ENCODE results near the gene IPMK. TPM values are rescaled to one million over a fixed set of nuclear protein-coding genes. Genes with fewer than 3 reads are reported as not detected.

IPMK gene
- total and polyA plus RNA-seq, 9 of the 15 experiments (the other 6 are each of a cell fraction or from before 2014, with no cell fraction given): 0.98 to 4.4 (median 2.7) TPM

GRCh38 chr10:58268946-58269781 is 1.5 kb upstream of the IPMK start, which contains the start of gene CISD1 (continued):
- TF ChIP-seq RBM15 (IDR thresholded peaks at IDR 0.05; ENCODE audit: insufficient read depth, low read length): no peak
- TF ChIP-seq ZBTB2 (IDR thresholded peaks at IDR 0.05): peak; percentile 98
- TF ChIP-seq MLLT1 (IDR thresholded peaks at IDR 0.05): no peak
- no peak for TF ChIP-seq PCBP1 (IDR thresholded peaks at IDR 0.05; ENCODE audit: low read depth, low read length, poor library complexity, severe bottlenecking)
- TF ChIP-seq RB1 (IDR thresholded peaks at IDR 0.05; ENCODE audit: low read depth): peak; percentile 22; the same call in 1 of the 2 replicates
- TF ChIP-seq CREB1 (IDR thresholded peaks at IDR 0.05): peak; percentile 48; the same call in 1 of the 2 replicates
- no peak for TF ChIP-seq CREB1 (CRISPR knock-in tag; IDR thresholded peaks at IDR 0.05)
- no peak for TF ChIP-seq ZNF133 (CRISPR knock-in tag; IDR thresholded peaks at IDR 0.05)
- no peak for TF ChIP-seq PHB (CRISPR knock-in tag; IDR thresholded peaks at IDR 0.05)
- no peak for TF ChIP-seq PYGO2 (tag; IDR thresholded peaks at IDR 0.05)
- TF ChIP-seq ATF6 (CRISPR knock-in tag; IDR thresholded peaks at IDR 0.05): peak; percentile 39; the same call in 1 of the 2 replicates
- peak; percentile 97 for TF ChIP-seq MAX (CRISPR knock-in tag; IDR thresholded peaks at IDR 0.05)
- peak; percentile 41; the same call in 1 of the 2 replicates for TF ChIP-seq PHB2 (IDR thresholded peaks at IDR 0.05; ENCODE audit: low read depth)
- TF ChIP-seq MTA1 (IDR thresholded peaks at IDR 0.05; ENCODE audit: borderline replicate concordance): no peak
- peak; percentile 47; the same call in 1 of the 2 replicates for TF ChIP-seq HDAC8 (tag; IDR thresholded peaks at IDR 0.05)
- no peak for TF ChIP-seq ZNF24 (IDR thresholded peaks at IDR 0.05)
- TF ChIP-seq ASH1L (IDR thresholded peaks at IDR 0.05; ENCODE audit: borderline replicate concordance, low read depth, partially characterized antibody): no peak
- TF ChIP-seq NONO (IDR thresholded peaks at IDR 0.05; ENCODE audit: low read depth in 2 of 2, low read length in 1 of 2): no peak
- no peak for TF ChIP-seq GABPB2 (CRISPR knock-in tag; conservative IDR thresholded peaks at IDR 0.05)
